GM21717 (cell line): ENCODE data around the gene PYGO2.
A peak's percentile ranks its signal among the peaks of the same experiment; 100 is the strongest.

ENCODE experiments used
- ATAC-seq: cut with Tn5 transposase; IDR thresholded peaks from one replicate; pipeline ENCODE4 v1.9.1; 2021; ENCODE audit warnings: mild to moderate bottlenecking, moderate library complexity; ENCODE audit not compliant: unreplicated experiment

PYGO2 gene

GRCh38 chr1:154961207-154962155 is at the start of gene PYGO2:
Gene PYGO2 (minus strand): TSS chr1:154961782. CDS start chr1:154961576, 206 bp downstream.
- ATAC-seq = peak; percentile 55

- ATAC-seq = no peak
Observed at GRCh38 chr1:155011004-155011416, 49.4 kb upstream of the PYGO2 start.

- ATAC-seq = no peak
Observed at GRCh38 chr1:155010211-155010918, 48.8 kb upstream of the PYGO2 start.

DNA sequence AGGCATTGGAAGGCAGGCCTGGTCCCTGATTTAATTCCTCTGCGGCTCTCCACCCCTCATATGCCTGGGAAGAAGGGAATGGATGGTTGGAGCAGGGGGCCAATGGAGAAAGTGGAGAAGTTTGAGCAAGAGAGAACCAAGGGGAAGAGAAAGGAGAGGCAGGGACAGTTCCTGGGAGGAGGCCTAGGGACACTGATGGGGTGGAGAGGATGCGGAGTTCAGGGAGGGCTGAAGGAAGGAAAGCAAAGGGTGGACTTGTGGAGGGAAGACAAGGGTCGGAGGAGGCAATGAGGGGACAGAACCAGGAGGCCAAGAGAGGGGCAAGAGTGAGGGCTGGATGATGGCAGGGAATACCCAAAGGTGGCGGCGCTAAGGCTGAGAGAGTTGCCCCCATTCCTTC is 48.2 kb upstream of the PYGO2 start:
- no peak for ATAC-seq

- ATAC-seq = no peak
Observed at GRCh38 chr1:155009221-155009711, 47.7 kb upstream of the PYGO2 start.

DNA sequence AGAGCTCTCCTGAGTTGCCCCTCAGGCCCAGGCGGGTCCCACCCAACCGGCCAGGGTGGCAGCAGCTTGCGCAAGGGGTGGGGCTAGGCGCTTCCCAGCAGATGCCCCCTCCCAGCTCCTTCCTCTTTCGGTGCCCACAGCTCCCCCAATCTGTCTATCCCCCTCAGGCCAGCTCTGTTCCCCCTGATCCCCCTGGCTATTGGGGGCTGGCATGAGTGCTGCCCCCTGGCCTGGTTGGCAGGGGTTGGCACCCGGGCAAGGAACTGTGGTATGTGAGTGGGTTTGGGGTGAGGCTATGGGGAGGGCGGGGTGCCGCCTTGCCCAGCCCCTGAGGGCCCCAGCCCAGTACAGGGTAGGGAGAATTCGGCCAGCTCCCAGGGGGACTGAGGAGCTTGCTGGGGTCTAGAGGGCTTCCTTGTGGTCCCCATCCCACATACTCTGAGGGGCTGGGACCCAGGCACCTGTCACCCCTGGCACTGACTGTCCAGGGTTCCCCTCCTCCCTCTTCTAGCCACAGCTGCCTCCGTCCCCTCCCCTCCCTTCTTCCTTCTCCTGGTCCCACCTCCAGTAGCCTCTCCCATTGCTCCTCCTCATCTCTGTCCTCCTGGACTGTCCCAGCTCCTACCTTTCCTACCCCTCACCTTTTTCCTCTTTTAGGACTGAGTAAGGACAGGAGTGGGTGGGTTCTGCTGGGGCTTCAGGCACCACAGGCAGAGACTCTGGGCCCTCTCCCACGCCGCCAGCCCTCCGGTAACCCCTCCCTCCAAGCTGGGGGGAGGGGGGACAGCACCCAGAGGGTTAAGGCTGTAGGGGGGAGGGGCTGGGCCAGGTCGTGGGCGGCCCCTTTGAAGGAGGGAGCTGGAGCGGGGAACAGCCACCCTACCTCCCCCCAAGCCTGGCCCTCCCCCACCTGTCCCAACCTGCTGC is 46.7 kb upstream of the PYGO2 start:
- no peak for ATAC-seq

DNA sequence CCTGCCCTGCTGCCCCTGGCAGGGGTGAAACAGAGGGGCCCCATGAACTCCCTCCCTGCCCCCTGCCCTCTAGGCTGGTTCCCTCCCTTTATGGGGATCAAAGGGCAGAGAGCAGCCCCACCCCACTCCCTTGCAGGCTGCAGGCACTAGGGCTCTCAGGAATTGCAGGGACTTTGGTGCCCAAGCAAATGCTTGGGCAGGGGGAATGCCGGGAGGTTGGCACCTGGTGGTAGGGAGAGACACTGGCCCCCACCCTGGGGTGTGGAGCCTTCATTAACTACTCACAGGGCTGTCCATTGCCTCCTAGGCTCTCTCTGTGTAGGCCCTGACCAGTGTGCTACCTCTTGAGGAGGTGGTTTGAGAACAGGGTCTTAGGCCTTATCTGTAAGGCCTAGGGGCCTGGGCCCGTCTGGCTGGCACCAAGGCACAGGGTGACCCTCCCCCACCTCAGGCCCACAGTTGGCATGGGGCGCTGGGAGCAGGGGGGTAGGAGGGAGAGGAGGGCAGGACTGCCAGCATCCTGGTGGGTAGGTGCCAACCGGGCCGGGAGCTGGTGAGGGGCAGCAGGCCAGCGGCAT is 45.8 kb upstream of the PYGO2 start:
- ATAC-seq = no peak

DNA sequence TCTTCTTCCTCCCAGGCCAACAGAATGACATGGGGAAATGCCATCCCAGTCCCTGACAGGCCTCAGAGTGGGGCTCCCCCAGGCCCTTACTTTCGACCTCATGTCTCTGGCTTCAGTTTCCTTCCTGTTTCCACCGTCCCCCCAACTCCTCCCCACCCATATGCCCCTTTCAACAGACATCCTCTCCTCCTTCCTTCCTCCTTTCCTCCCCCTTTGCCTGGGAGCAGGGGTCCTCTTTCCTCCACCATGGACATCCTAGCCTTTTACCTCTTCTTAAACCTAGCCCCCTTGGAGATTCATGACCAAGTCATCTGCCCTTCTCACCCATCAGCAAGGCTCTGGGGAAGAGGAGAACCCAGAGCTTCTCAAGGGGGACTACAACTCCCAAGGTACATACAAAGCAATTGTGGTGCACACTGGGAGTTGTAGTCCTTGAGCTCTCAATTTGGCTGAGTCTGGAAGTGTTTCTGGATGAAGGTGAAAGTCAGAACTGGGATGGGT is 45.1 kb upstream of the PYGO2 start:
- ATAC-seq = no peak

- no peak for ATAC-seq
Observed at GRCh38 chr1:155005076-155006011, 43.8 kb upstream of the PYGO2 start.

- no peak for ATAC-seq
Observed at GRCh38 chr1:155004352-155005075, 42.9 kb upstream of the PYGO2 start.

- ATAC-seq = no peak
Observed at GRCh38 chr1:155003766-155004351, 42.3 kb upstream of the PYGO2 start.

DNA sequence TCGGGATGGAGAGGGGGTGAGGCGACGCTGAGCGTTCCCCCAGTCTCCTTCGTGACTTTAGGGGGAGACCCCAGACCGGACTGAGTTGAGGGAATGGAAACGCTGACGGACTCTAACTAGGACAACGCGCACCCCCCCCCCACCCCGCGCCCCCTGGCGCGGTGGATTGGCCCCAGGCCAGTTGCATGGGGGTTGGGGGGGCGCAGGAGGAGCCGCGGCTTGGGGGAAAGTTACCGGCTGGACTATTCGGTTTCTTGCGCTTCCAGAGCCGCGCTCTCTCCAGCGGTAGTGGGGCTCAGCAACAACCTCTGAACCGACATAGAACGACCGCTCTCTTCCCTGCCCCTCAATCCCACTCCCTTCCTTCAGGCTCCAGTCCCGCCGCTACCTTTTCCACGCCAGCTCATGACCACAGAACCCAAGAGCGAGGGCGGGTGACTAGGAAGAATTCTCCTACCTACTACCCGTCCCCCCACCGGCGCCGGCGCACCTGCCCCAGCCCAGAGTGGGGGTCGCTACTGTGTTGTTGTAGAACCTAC is 41.7 kb upstream of the PYGO2 start:
- no peak for ATAC-seq

- no peak for ATAC-seq
Observed at GRCh38 chr1:155002464-155003226, 41.1 kb upstream of the PYGO2 start, which contains the start of gene ZBTB7B. Gene ZBTB7B (plus strand): TSS chr1:155002802. CDS start chr1:155014661, 11,859 bp downstream.

DNA sequence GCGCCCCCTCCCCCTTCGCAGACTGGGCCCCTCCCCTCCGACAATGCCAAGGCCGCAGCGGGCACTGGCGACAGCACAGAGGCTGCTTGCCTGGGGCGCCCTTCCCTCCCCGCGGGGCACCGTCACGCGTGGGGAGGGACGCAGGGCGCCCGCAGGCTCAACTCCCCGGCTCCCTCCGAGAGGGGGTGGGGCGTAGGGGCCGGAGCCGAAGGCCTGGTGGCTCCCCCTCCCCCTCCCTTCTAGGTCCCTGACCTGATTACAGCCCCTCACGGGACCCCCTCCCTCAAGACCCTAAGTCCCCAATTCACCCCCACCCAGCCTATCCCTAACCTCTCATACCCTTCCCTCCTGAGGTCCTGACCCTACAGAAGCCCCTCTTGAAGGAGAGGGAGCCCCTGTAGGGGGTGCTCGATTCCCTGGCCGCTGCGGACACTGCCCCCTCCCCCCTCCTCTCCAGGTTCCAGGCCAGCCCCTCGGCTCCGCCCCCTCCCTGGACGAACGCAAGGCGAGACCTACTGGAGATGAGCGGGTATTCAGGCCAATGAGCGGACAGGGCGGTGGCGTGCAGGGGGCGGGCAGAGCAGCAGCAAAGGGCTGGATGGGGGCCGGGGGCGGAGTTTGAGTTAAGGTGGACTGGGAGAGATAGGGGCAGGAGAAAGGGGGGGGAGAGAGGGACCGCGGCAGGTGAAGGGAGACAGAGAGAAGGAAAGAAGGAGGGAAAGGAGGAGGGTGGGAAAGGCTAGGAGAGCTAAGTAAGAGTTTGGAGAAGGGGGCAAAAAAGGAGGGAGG is 40.3 kb upstream of the PYGO2 start:
- peak; percentile 35 for ATAC-seq

DNA sequence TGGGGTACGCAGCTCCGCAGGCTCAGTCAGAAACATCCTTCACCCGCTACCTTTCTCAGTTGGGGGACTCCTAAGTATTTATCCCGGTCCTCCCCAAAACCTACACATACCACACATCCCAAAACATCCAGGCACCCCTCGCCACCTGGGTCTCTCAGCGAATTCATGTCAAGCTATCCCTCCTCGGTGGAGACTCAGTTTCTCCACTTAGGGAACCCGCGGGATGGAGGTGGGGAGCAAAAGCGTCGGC is 39.8 kb upstream of the PYGO2 start:
- ATAC-seq = no peak

DNA sequence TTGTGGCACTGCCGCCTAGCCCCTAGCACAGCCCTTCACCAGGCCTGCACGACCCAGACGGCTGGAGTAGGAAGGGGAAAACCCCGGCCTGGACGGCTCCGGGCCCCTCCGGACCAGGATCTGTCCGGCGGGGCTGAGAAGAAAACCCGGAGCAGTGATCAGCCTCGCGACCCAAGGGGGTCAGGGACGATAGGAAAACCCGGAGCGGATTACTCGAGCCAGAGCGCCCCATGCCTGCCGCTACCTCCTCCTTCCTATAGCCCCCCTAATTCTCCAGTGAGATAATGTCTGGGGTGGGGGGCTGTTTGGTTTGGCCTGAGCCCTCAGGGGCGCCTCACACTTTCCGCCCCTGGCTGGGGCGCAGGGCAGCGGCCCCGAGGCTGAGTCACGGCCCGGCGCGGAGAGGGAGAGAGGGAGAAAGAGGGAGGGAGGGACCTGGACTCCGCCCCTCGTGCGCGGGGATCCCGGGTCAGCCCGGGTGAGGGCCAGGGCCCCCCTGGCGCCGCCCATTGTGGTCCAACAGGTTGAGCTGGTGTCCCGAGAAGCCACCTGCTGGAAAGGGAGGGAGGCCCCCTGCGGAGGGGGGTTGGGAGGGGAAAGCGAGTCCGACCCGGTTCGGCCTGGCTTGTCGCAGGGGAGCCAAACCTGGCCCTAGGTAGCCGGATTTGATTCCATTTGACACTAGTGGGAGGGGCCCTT is 39.3 kb upstream of the PYGO2 start:
- peak; percentile 35 for ATAC-seq
